K562 (cell line): ENCODE results near the gene ACTC1. TPM values are rescaled to one million over a fixed set of nuclear protein-coding genes. Genes with fewer than 3 reads are reported as not detected.

Experiments
- ATAC-seq: fragments of 200-7000 bp; cut with Tn5 transposase; 3 replicates; pipeline ENCODE4 v1.9.1; 2020; ENCODE audit warnings: moderate library complexity
- BruUV-seq: library from RNA; stranded (reverse); fragments of 400-500 nt; replicated peaks from 2 replicates; lab custom pipeline; 2021; lab: Mats Ljungman, UMichigan
- CTCF ChIA-PET: fragments of 300-600 bp; formaldehyde crosslinking; extraction: SDS; loops from one replicate; lab custom pipeline; 2021; ENCODE audit warnings: low intra/inter-chr PET ratio; lab: Yijun Ruan, JAX
- POLR2A ChIA-PET: fragments of 300-600, 350-650 bp; sonication (Branson Sonifier 250); formaldehyde crosslinking; extraction: SDS; loops from one replicate; lab custom pipeline; 2021; ENCODE audit warnings: antibody characterized with exemption, inconsistent platforms; lab: Yijun Ruan, JAX
- DNase-seq, 4 experiments: peaks; one replicate each; pipeline versions ENCODE4 v3.0.0 to v3.0.0-alpha.2; 2011 to 2018; ENCODE audit warnings: low spot score in 3 of 4, mixed read lengths in 3 of 4; ENCODE audit errors: extremely low read depth in 1 of 4
- FAIRE-seq: peaks from 2 replicates; lab custom pipeline; 2011; peaks lifted over from hg19 to GRCh38; lab: Jason Lieb, UNC
- H2AFZ ChIP-seq: 2 replicates; pipeline ENCODE4 v1.6.0; 2011; ENCODE audit warnings: low read depth, low read length, control low read depth, inconsistent platforms
- H3K27ac ChIP-seq: fragments of 200-600 bp; 3 replicates; pipeline ENCODE4 v1.8.0; 2011; ENCODE audit warnings: low read depth, mild to moderate bottlenecking, control low read depth, inconsistent platforms, low read length, moderate library complexity, mixed read lengths; ENCODE audit errors: extremely low read depth
- H3K27me3 ChIP-seq, 2 experiments: fragments of 300-600 bp in 1 of 2; 2 replicates in 1 of 2; 3 replicates in 1 of 2; pipeline versions ENCODE4 v1.6.0 to v1.8.0; 2011; ENCODE audit warnings: inconsistent platforms in 2 of 2, low read length in 2 of 2, mild to moderate bottlenecking in 1 of 2, mixed read lengths in 1 of 2, moderate library complexity in 1 of 2; ENCODE audit not compliant: control insufficient read depth in 2 of 2, insufficient read depth in 2 of 2
- H3K36me3 ChIP-seq: fragments of 300-600 bp; 3 replicates; pipeline ENCODE4 v1.8.0; 2011; ENCODE audit warnings: mild to moderate bottlenecking, low read length, inconsistent platforms; ENCODE audit not compliant: control insufficient read depth, insufficient read depth
- H3K4me1 ChIP-seq, 2 experiments: fragments of 200-600 bp in 1 of 2; replicated peaks in 1 of 2; 2 replicates in 1 of 2; 3 replicates in 1 of 2; pipeline versions ENCODE4 v1.5.1 to v1.8.0; 2011; ENCODE audit warnings: inconsistent platforms in 2 of 2, low read length in 2 of 2, mild to moderate bottlenecking in 1 of 2, mixed read lengths in 1 of 2, moderate library complexity in 1 of 2; ENCODE audit not compliant: control insufficient read depth in 2 of 2, insufficient read depth in 2 of 2
- H3K4me2 ChIP-seq: 2 replicates; pipeline ENCODE4 v1.6.1; 2011; ENCODE audit warnings: low read length, control low read depth, inconsistent platforms, mixed read lengths; ENCODE audit not compliant: insufficient read depth
- H3K4me3 ChIP-seq: fragments of 200-600 bp; sonication (generic), shearing (Covaris generic); 2 replicates; pipeline ENCODE4 v1.5.1; 2016; ENCODE audit warnings: control low read depth, inconsistent platforms
- H3K79me2 ChIP-seq: fragments of 200-600 bp; 3 replicates; pipeline ENCODE4 v1.8.0; 2011; ENCODE audit warnings: low read length, inconsistent platforms; ENCODE audit not compliant: control insufficient read depth, insufficient read depth
- H3K9ac ChIP-seq, 2 experiments: 2 replicates each; pipeline versions ENCODE4 v1.6.0 to v1.6.1; 2011; ENCODE audit warnings: low read depth in 2 of 2, low read length in 2 of 2, control low read depth in 1 of 2, inconsistent platforms in 1 of 2, mild to moderate bottlenecking in 1 of 2, mixed read lengths in 1 of 2; ENCODE audit not compliant: insufficient read depth in 1 of 2
- H3K9me1 ChIP-seq: one replicate; pipeline ENCODE4 v1.6.0; 2011; ENCODE audit warnings: inconsistent platforms, mild to moderate bottlenecking, low read length, moderate library complexity; ENCODE audit not compliant: control insufficient read depth, insufficient read depth
- H3K9me3 ChIP-seq: replicated peaks from 2 replicates; pipeline ENCODE4 v1.5.1; 2011; ENCODE audit warnings: low read depth, low read length, inconsistent platforms; ENCODE audit not compliant: control insufficient read depth, insufficient read depth
- H4K20me1 ChIP-seq: replicated peaks from 2 replicates; pipeline ENCODE4 v1.6.1; 2011; ENCODE audit warnings: low read length, inconsistent platforms, mixed read lengths; ENCODE audit not compliant: control insufficient read depth, insufficient read depth
- CREB3L1 ChIP-seq: fragments of 450-650 bp; IDR thresholded peaks from 2 replicates; pipeline ENCODE4 v1.6.1; 2014; ENCODE audit warnings: low read depth, mild to moderate bottlenecking, moderate library complexity, borderline replicate concordance
- FOXP1 ChIP-seq: sonication (generic); formaldehyde crosslinking; IDR thresholded peaks from 2 replicates; pipeline ENCODE4 v1.8.0; 2022; ENCODE audit warnings: mild to moderate bottlenecking, missing genetic modification reagents
- FUS ChIP-seq: fragments of 200-400 bp; formaldehyde crosslinking; optimal IDR thresholded peaks from 2 replicates; pipeline ENCODE3; 2017; ENCODE audit warnings: low read depth, low read length
- KDM5B ChIP-seq: fragments of 200-600 bp; sonication (generic); IDR thresholded peaks from 2 replicates; pipeline ENCODE4 v1.6.1; 2012; ENCODE audit warnings: low read depth, mild to moderate bottlenecking, moderate library complexity, low read length, control low read depth, inconsistent platforms; ENCODE audit not compliant: insufficient replicate concordance
- NFE2L1 ChIP-seq: fragments of 450-650 bp; IDR thresholded peaks from 2 replicates; pipeline ENCODE4 v1.6.1; 2016; ENCODE audit warnings: missing genetic modification characterization, low read depth, mild to moderate bottlenecking, missing compliant biosample characterization, moderate library complexity, borderline replicate concordance
- RHOXF2B ChIP-seq: fragments of 250-450 bp; sonication (Bioruptor Pico); conservative IDR thresholded peaks from 2 replicates; pipeline ENCODE4 v1.5.1; 2021
- TRIM24 ChIP-seq, 2 experiments: fragments of 450-650 bp; IDR thresholded peaks; 2 replicates each; pipeline ENCODE4 v1.6.1; 2016
- ZFX ChIP-seq: sonication (generic); formaldehyde crosslinking; IDR thresholded peaks from 2 replicates; pipeline ENCODE4 v1.8.0; 2022; ENCODE audit warnings: mild to moderate bottlenecking, missing genetic modification reagents, moderate library complexity
- ZNF133 ChIP-seq: fragments of 250-450 bp; sonication (Bioruptor Pico); IDR thresholded peaks from 2 replicates; pipeline ENCODE4 v1.4.0; 2020; ENCODE audit warnings: mild to moderate bottlenecking
- ZNF778 ChIP-seq: fragments of 450-650 bp; formaldehyde crosslinking; IDR thresholded peaks from 2 replicates; pipeline ENCODE4 v1.4.0; 2020; ENCODE audit warnings: mild to moderate bottlenecking, moderate library complexity
- WGBS: fragments of 100-300 bp; shearing (Covaris generic); methylation state at CpG from one replicate; pipeline ENCODE4 v1.1.6; 2016; ENCODE audit warnings: low coverage, mixed read lengths; ENCODE audit not compliant: insufficient coverage; ENCODE audit errors: missing lambda C conversion rate; 5-methylcytosine and 5-hydroxymethylcytosine counted together
- in situ Hi-C: fragments of 300-500 bp; cut with MboI; formaldehyde crosslinking; loops from 4 replicates; pipeline ENCODE4 v1.15.0; 2018; ENCODE audit warnings: inconsistent platforms, mixed read lengths
- intact Hi-C: fragments of 100-400 bp; cut with micrococcal nuclease; formaldehyde crosslinking; loops from 2 replicates; pipeline ENCODE4 v1.14.2; 2022
- polyA plus RNA-seq, 8 experiments: library from polyadenylated mRNA; depleted of rRNA in 4 of 8; stranded (reverse) in 5 of 8; unstranded in 3 of 8; fragments of >200 nt; fragmentation: Nextera tagmentation in 2 of 8; fragmentation: Illumina TruSeq in 1 of 8; extraction: Ambion mirVana in 2 of 8; extraction: Trizol in 1 of 8; gene quantifications; 2 replicates each; pipeline versions ENCODE4 v1.2.1 to v1.2.3, GENCODE V29; 2011 to 2014; ENCODE audit warnings: inconsistent platforms in 1 of 8, missing spikeins in 1 of 8
- total RNA-seq, 7 experiments: library from RNA; depleted of rRNA in 6 of 7; stranded (reverse); fragments of >200 nt in 6 of 7; fragmentation: Illumina TruSeq in 2 of 7; extraction: Trizol in 2 of 7; gene quantifications; 2 replicates each; pipeline versions ENCODE4 v1.2.1 to v1.2.3, GENCODE V29; 2011 to 2021; ENCODE audit warnings: low replicate concordance in 1 of 7
- TF ChIP-seq, protein P1 (sequence below), 2 experiments: fragments of 450-650 bp; formaldehyde crosslinking in 1 of 2; IDR thresholded peaks; 2 replicates each; pipeline versions ENCODE4 v1.4.0 to v1.6.1; 2014 to 2020; ENCODE audit warnings: mild to moderate bottlenecking in 2 of 2, borderline replicate concordance in 1 of 2, low read depth in 1 of 2
- TF ChIP-seq, protein P2 (sequence below): sonication (generic); formaldehyde crosslinking; IDR thresholded peaks from 2 replicates; pipeline ENCODE4 v1.8.0; 2022; ENCODE audit warnings: mild to moderate bottlenecking, missing genetic modification reagents

Gene ACTC1
- total and polyA plus RNA-seq, 9 of the 15 experiments (the other 6 are each of a cell fraction or from before 2014, with no cell fraction given), result 0.08 to 0.84 (median 0.17) TPM; not detected in 3

DNA sequence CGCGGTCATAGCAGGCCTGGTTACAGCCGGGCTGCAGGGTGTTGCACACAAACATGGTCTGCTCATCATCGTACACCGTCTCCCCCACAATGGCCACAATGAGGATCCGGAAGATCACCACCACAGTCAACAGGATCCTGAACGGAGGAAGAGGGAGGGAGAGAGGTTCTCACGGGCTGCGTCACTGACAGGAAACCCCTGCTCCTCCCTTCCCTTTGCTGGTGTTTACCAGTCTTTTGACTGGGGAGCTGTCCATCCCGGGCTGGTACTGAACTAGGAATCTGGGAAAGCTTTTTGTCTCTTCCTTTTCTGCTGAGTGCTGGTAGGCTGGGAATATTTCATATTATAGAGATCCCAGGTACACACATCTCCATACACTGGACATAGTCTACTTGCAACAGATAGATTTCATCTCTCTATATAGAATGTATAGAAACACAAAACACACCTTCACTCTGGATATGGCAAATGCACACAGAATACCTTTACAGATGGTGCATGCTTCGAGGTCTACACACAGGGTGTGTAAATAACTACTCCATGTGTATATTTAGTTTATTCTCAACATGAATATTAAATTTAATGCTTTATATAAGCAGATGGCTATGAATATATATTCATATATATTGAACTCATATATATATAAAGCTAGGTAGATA, 42.0 kb downstream of the ACTC1 start:
- intact Hi-C loops, result no loop called here
- Histone ChIP-seq H3K9ac (no peak overlapping the region), H3K27me3 (peaks cover 26 to 40% of the 10 kb centered on the region in 2 experiments), H3K36me3 (no peaks in the 10 kb centered on the region), H3K4me3 (no peak overlapping the region), H2AFZ (no peak overlapping the region), H3K27ac (no peak overlapping the region), H3K9me3 (no peaks in the 10 kb centered on the region), H3K9me1 (no peaks in the 10 kb centered on the region), H3K4me1 (peaks cover 0 to 12% of the 10 kb centered on the region in 2 experiments; a peak in 2 of 5 replicates), H3K4me2 (no peak overlapping the region), H3K79me2 (no peaks in the 10 kb centered on the region), H4K20me1 (no peaks in the 10 kb centered on the region)
- ATAC-seq (peak; percentile 81), FAIRE-seq (peak; percentile 85), DNase-seq (peak; percentile 45 to 54 (median 50))
- in situ Hi-C loops, result no loop called here
- 26% methylated on average over 11 of the region's 11 CpGs for WGBS
- ChIA-PET POLR2A (interaction anchor here (1.0 to 1.5 kb wide), 2 partner anchors 15 to 16 kb away, joined by 3 read pairs; no protein-coding TSS in a partner anchor), CTCF (no interaction called here)
- BruUV-seq, result no TSS peak
- TF ChIP-seq, protein P1, sequence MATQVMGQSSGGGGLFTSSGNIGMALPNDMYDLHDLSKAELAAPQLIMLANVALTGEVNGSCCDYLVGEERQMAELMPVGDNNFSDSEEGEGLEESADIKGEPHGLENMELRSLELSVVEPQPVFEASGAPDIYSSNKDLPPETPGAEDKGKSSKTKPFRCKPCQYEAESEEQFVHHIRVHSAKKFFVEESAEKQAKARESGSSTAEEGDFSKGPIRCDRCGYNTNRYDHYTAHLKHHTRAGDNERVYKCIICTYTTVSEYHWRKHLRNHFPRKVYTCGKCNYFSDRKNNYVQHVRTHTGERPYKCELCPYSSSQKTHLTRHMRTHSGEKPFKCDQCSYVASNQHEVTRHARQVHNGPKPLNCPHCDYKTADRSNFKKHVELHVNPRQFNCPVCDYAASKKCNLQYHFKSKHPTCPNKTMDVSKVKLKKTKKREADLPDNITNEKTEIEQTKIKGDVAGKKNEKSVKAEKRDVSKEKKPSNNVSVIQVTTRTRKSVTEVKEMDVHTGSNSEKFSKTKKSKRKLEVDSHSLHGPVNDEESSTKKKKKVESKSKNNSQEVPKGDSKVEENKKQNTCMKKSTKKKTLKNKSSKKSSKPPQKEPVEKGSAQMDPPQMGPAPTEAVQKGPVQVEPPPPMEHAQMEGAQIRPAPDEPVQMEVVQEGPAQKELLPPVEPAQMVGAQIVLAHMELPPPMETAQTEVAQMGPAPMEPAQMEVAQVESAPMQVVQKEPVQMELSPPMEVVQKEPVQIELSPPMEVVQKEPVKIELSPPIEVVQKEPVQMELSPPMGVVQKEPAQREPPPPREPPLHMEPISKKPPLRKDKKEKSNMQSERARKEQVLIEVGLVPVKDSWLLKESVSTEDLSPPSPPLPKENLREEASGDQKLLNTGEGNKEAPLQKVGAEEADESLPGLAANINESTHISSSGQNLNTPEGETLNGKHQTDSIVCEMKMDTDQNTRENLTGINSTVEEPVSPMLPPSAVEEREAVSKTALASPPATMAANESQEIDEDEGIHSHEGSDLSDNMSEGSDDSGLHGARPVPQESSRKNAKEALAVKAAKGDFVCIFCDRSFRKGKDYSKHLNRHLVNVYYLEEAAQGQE (IDR thresholded peaks at IDR 0.05; ENCODE audit: borderline replicate concordance), result peak; percentile 99
- TF ChIP-seq, protein P1 (CRISPR knock-in tag; IDR thresholded peaks at IDR 0.05; ENCODE audit: low read depth), result peak; percentile 96
- TF ChIP-seq FUS (no peak), TRIM24 (IDR thresholded peaks at IDR 0.05) (no peak), ZNF133 (CRISPR knock-in tag) (no peak), ZFX (CRISPR knock-in tag) (no peak), FOXP1 (CRISPR knock-in tag) (no peak), ZNF778 (CRISPR knock-in tag) (no peak), RHOXF2B (CRISPR knock-in tag) (no peak), KDM5B (no peak), NFE2L1 (no peak), CREB3L1 (no peak)
- TF ChIP-seq, protein P2, sequence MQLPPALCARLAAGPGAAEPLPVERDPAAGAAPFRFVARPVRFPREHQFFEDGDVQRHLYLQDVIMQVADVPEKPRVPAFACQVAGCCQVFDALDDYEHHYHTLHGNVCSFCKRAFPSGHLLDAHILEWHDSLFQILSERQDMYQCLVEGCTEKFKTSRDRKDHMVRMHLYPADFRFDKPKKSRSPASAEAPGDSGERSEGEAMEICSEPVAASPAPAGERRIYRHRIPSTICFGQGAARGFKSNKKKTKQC (CRISPR knock-in tag), result no peak
